GM19455 (cell line): ENCODE measurements around the gene REC114.

ENCODE experiments used
- ATAC-seq: cut with Tn5 transposase; IDR thresholded peaks from one replicate; pipeline ENCODE4 v1.9.1; 2021; ENCODE audit not compliant: unreplicated experiment

REC114 gene

GRCh38 chr15:73601451-73602445 is 158.8 kb downstream of the REC114 start:
- ATAC-seq = no peak

GRCh38 chr15:73602446-73602843 is 159.5 kb downstream of the REC114 start:
- no peak for ATAC-seq

DNA sequence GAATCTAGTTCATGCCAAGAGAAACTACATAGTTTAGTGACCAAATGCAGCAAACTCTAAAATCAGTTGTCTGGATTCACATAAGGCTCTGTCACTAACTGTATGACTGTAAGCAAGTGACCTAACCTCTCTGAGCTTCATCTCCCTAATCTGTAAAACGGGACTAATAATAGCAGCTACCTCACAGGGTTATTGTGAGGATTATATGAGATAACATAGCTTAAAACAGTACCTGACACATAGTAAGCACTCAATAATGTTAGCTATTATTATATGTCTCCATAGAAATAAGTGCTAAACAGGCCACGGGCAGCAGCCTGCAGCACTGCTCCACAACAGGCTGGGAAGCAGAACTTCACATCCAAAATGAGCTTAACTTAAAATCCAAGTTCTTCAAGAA is 160.0 kb downstream of the REC114 start:
- no peak for ATAC-seq

- ATAC-seq = no peak
Observed at GRCh38 chr15:73604477-73604876, 161.5 kb downstream of the REC114 start.

- no peak for ATAC-seq
Observed at GRCh38 chr15:73605759-73606436, 162.9 kb downstream of the REC114 start.

GRCh38 chr15:73607405-73607804 is 164.4 kb downstream of the REC114 start:
- ATAC-seq = no peak

- ATAC-seq = no peak
Observed at GRCh38 chr15:73607843-73608242, 164.9 kb downstream of the REC114 start.

DNA sequence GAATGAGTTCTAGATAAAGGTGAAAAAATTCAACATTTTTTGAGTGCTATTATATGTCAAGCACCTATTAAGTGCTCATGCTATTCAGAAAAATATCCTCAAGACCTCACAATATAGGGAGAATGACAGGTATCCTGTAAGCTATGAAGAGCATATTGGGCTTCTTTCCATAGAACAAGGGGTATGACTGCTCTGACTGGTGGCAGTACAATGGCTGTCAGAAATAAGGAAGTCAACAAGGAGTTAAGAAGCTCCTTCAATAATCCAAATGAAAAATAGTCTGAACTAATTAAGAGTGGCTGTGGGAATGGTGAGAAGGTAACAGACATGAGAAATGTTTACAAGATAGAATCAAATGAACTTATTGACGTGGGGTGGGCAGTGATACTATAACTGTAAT is 165.5 kb downstream of the REC114 start:
- no peak for ATAC-seq

DNA sequence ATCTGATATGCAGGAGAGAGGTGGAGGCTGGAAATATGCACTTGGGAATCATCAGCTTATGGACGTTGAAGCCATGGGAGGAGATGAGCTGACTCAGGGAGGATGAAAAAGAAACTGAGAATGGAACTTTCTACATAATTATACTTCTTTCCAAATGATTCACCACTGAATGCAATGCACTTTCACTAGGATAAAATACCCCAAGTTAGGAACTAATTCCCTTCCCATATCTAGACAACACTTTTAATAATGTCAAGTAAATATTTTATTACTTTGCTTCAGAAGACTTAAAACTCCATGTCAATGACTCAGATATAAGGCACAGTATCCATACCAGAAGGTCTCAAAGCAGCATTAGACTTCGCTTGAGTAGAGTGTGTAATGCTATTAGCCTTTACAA is 166.0 kb downstream of the REC114 start:
- no peak for ATAC-seq
